Fibroblast of skin of scalp (primary cell): ENCODE measurements around the gene CYP4F2.
"Not testable (repeated sequence)": the region's sequence is repeated elsewhere in the genome, so short reads cannot be mapped to it uniquely, and the experiment has no call there.

Source experiments
- DNase-seq: peaks from one replicate; pipeline ENCODE4 v3.0.0-alpha.2; 2013

The CYP4F2 gene

DNA sequence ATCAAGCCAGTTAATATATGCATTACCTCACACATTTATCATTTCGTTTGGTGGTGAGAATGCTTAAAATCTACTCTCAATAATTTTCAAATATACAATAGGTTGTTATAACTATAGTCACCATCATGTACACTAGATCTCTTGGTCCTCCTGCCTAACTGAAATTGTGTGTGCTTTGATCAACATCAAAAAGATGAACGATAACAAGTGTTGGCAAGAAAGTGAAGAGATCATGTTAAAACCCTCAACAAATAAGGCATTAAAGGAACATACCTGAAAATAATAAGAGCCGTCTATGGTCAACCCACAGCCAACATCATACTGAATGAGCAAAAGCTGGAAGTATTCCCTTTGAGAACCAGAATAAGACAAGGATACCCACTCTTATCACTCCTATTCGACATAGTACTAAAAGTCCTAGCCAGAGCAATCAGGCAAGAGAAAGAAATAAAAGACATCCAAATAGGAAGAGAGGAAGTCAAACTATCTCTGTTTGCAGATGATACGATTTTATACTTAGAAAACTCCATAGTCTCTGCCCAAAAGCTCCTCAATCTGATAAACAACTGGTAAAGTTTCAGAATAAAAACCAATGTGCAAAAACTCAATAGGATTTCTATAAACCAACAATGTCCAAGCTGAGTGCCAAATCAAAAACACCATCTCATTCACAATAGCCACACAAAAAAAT lies 54.5 kb downstream of the CYP4F2 start:
- no peak for DNase-seq

- no peak for DNase-seq
Observed at GRCh38 chr19:15841875-15842569, 55.9 kb downstream of the CYP4F2 start.

DNA sequence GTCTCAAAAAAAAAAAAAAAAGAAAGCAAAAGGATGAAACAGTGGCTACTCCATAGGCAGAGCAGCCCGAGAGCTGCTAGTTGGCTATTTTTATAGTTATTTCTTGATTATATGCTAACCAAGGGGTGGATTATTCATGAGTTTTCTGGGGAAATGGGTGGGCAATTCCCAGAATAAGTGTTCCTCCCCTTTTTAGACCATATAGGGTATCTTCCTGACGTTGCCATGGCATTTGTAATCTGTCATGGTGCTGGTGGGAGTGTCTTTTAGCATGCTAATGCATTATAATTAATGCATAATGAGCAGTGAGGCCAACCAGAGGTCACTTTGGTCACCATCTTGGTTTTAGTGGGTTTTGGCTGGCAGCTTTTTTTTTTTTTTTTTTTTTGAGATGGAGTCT lies 57.0 kb downstream of the CYP4F2 start:
- DNase-seq = no peak

- DNase-seq = not testable (repeated sequence)
Observed at GRCh38 chr19:15839888-15840287, 58.0 kb downstream of the CYP4F2 start.

DNA sequence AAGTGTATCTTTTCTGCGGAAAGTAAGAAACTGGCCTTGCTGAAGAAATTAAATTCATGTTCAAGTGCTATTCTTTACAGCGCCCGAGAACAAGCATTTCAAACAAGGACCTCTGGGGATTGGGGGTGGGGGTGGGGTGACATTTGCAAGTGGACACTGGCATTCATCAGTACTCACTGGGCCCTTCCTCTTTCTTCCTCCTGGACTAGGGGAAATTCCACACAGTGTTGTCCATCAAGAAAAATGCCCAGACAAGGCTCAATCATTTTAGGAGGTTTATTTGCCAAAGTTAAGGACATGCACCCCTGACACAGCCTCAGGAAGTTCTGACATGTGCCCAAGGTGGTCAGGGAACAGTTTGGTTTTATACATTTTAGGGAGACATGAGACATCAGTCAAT lies 59.5 kb downstream of the CYP4F2 start:
- no peak for DNase-seq

GRCh38 chr19:15837221-15837731 lies 60.6 kb downstream of the CYP4F2 start:
- DNase-seq = no peak

- DNase-seq = peak; percentile 97
Observed at GRCh38 chr19:15836330-15837220, 61.3 kb downstream of the CYP4F2 start.

GRCh38 chr19:15835565-15836329 lies 62.1 kb downstream of the CYP4F2 start:
- DNase-seq = not testable (repeated sequence)

- not testable (repeated sequence) for DNase-seq
Observed at GRCh38 chr19:15834232-15834631, 63.6 kb downstream of the CYP4F2 start.

- no peak for DNase-seq
Observed at GRCh38 chr19:15831626-15832025, 66.2 kb downstream of the CYP4F2 start.

DNA sequence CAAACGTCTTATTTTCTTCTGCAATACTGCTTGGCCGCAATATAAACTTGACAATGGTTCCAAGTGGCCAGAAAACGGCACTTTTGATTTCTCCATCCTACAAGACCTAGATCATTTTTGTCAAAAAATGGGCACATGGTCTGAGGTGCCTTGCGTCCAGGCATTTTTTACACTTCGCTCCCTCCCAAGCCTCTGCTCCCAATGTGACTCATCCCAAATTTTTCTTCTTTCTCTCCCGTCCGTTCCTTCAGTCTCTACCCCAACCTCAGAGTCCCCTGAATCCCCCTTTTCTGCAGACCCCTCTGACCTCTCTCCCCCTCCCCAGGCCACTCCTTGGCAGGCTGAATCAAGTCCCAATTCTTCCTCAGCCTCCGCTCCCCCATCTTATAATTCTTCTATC lies 68.1 kb downstream of the CYP4F2 start:
- DNase-seq = no peak

GRCh38 chr19:15829306-15829698 lies 68.6 kb downstream of the CYP4F2 start:
- no peak for DNase-seq

- DNase-seq = not testable (repeated sequence)
Observed at GRCh38 chr19:15828611-15829305, 69.1 kb downstream of the CYP4F2 start.

- no peak for DNase-seq
Observed at GRCh38 chr19:15828121-15828610, 69.7 kb downstream of the CYP4F2 start.
